Dendritic cell treated with granulocyte-macrophage colony-stimulating factor and Interleukin-4, amounts not matched to agents 40 ng/mL and 50 ng/mL, for 4 days (primary cell): ENCODE data around the gene SYPL1.

ENCODE experiments used
- H3K27ac Mint-ChIP-seq: one replicate; pipeline ENCODE4 v1.8.0; 2022; ENCODE audit warnings: mild to moderate bottlenecking, mixed read lengths
- H3K27me3 Mint-ChIP-seq: one replicate; pipeline ENCODE4 v1.8.0; 2022; ENCODE audit warnings: mild to moderate bottlenecking, mixed read lengths
- H3K36me3 Mint-ChIP-seq: one replicate; pipeline ENCODE4 v1.8.0; 2022; ENCODE audit warnings: low read depth, mixed read lengths
- H3K4me1 Mint-ChIP-seq: one replicate; pipeline ENCODE4 v1.8.0; 2022; ENCODE audit warnings: low read depth, mixed read lengths
- H3K4me3 Mint-ChIP-seq: one replicate; pipeline ENCODE4 v1.8.0; 2022; ENCODE audit warnings: mild to moderate bottlenecking, moderate library complexity, mixed read lengths
- H3K9me3 Mint-ChIP-seq: one replicate; pipeline ENCODE4 v1.8.0; 2022; ENCODE audit warnings: mixed read lengths
- intact Hi-C: fragments of 100-400 bp; cut with micrococcal nuclease; formaldehyde crosslinking; loops from one replicate; pipeline ENCODE4 v1.15.0; 2022

Gene SYPL1

GRCh38 chr7:106063024-106063423 is 49.1 kb downstream of the SYPL1 start:
- Mint-ChIP-seq H3K4me3 (no peak overlapping the region), H3K36me3 (no peaks in the 10 kb centered on the region), H3K9me3 (no peaks in the 10 kb centered on the region), H3K4me1 (peaks cover 45% of the 10 kb centered on the region), H3K27ac (no peak overlapping the region), H3K27me3 (peaks cover 15% of the 10 kb centered on the region)
- intact Hi-C loops = loop anchor here (10.0 kb wide), 1 partner anchor 52 kb away; the partner anchor contains the start of gene SYPL1

- H3K4me3 Mint-ChIP-seq = no peak overlapping the region
- H3K4me1 Mint-ChIP-seq = peaks cover 50% of the 10 kb centered on the region
- H3K36me3 Mint-ChIP-seq = no peaks in the 10 kb centered on the region
- H3K27ac Mint-ChIP-seq = no peak overlapping the region
- H3K9me3 Mint-ChIP-seq = no peaks in the 10 kb centered on the region
- peaks cover 18% of the 10 kb centered on the region for H3K27me3 Mint-ChIP-seq
- intact Hi-C loops = loop anchor here (10.0 kb wide), 1 partner anchor 52 kb away; the partner anchor contains the start of gene SYPL1
Observed at GRCh38 chr7:106062521-106062931, 49.6 kb downstream of the SYPL1 start.

GRCh38 chr7:106062006-106062405 is 50.1 kb downstream of the SYPL1 start:
- H3K27me3 Mint-ChIP-seq = peaks cover 21% of the 10 kb centered on the region
- no peaks in the 10 kb centered on the region for H3K36me3 Mint-ChIP-seq
- H3K9me3 Mint-ChIP-seq = no peaks in the 10 kb centered on the region
- H3K4me3 Mint-ChIP-seq = no peak overlapping the region
- intact Hi-C loops = loop anchor here (10.0 kb wide), 1 partner anchor 53 kb away; the partner anchor contains the start of gene SYPL1
- H3K4me1 Mint-ChIP-seq = peaks cover 50% of the 10 kb centered on the region
- no peak overlapping the region for H3K27ac Mint-ChIP-seq

GRCh38 chr7:106061301-106061979 is 50.7 kb downstream of the SYPL1 start:
- H3K4me3 Mint-ChIP-seq = no peak overlapping the region

GRCh38 chr7:106060394-106060920 is 51.7 kb downstream of the SYPL1 start:
- Mint-ChIP-seq H3K9me3 (no peaks in the 10 kb centered on the region), H3K27me3 (peaks cover 23% of the 10 kb centered on the region), H3K4me3 (no peak overlapping the region), H3K36me3 (no peaks in the 10 kb centered on the region), H3K4me1 (peaks cover 49% of the 10 kb centered on the region), H3K27ac (no peak overlapping the region)
- intact Hi-C loops = loop anchor here (10.0 kb wide), 1 partner anchor 54 kb away; the partner anchor contains the start of gene SYPL1

More at GRCh38 chr7:106061301-106061979, 50.7 kb downstream of the SYPL1 start:
- intact Hi-C loops = loop anchor here (10.0 kb wide), 1 partner anchor 53 kb away; the partner anchor contains the start of gene SYPL1
- peak overlapping the region; percentile 15 for H3K27ac Mint-ChIP-seq
- H3K9me3 Mint-ChIP-seq = no peaks in the 10 kb centered on the region
- peaks cover 21% of the 10 kb centered on the region for H3K27me3 Mint-ChIP-seq
- no peaks in the 10 kb centered on the region for H3K36me3 Mint-ChIP-seq
- peaks cover 50% of the 10 kb centered on the region for H3K4me1 Mint-ChIP-seq

GRCh38 chr7:106059556-106059955 is 52.6 kb downstream of the SYPL1 start:
- H3K36me3 Mint-ChIP-seq = no peaks in the 10 kb centered on the region
- H3K4me1 Mint-ChIP-seq = peaks cover 47% of the 10 kb centered on the region
- H3K27ac Mint-ChIP-seq = no peak overlapping the region
- intact Hi-C loops = no loop called here
- no peak overlapping the region for H3K4me3 Mint-ChIP-seq
- peaks cover 29% of the 10 kb centered on the region for H3K27me3 Mint-ChIP-seq
- no peaks in the 10 kb centered on the region for H3K9me3 Mint-ChIP-seq

GRCh38 chr7:106058928-106059324 is 53.2 kb downstream of the SYPL1 start:
- intact Hi-C loops = no loop called here
- Mint-ChIP-seq H3K4me1 (peaks cover 47% of the 10 kb centered on the region), H3K27ac (no peak overlapping the region), H3K27me3 (peaks cover 32% of the 10 kb centered on the region), H3K4me3 (no peak overlapping the region), H3K36me3 (no peaks in the 10 kb centered on the region), H3K9me3 (no peaks in the 10 kb centered on the region)

- H3K36me3 Mint-ChIP-seq = no peaks in the 10 kb centered on the region
- H3K27me3 Mint-ChIP-seq = peaks cover 39% of the 10 kb centered on the region
- H3K4me3 Mint-ChIP-seq = no peak overlapping the region
- H3K27ac Mint-ChIP-seq = no peak overlapping the region
- peaks cover 42% of the 10 kb centered on the region for H3K4me1 Mint-ChIP-seq
- intact Hi-C loops = loop anchor here (1.0 kb wide), 2 partner anchors 95 to 108 kb away; no protein-coding TSS in a partner anchor
- H3K9me3 Mint-ChIP-seq = no peaks in the 10 kb centered on the region
Observed at GRCh38 chr7:106057962-106058927, 53.9 kb downstream of the SYPL1 start.

- Mint-ChIP-seq H3K9me3 (no peaks in the 10 kb centered on the region), H3K27me3 (peaks cover 44% of the 10 kb centered on the region), H3K4me3 (peak overlapping the region; percentile 44), H3K4me1 (peaks cover 36% of the 10 kb centered on the region), H3K36me3 (no peaks in the 10 kb centered on the region), H3K27ac (no peak overlapping the region)
- intact Hi-C loops = loop anchor here (1.0 kb wide), 2 partner anchors 96 to 109 kb away; no protein-coding TSS in a partner anchor
Observed at GRCh38 chr7:106057204-106057961, 54.7 kb downstream of the SYPL1 start.

- intact Hi-C loops = loop anchor here (1.0 kb wide), 2 partner anchors 97 to 110 kb away; no protein-coding TSS in a partner anchor
- Mint-ChIP-seq H3K9me3 (no peaks in the 10 kb centered on the region), H3K36me3 (no peaks in the 10 kb centered on the region), H3K4me1 (peaks cover 31% of the 10 kb centered on the region), H3K27me3 (peaks cover 44% of the 10 kb centered on the region), H3K27ac (no peak overlapping the region), H3K4me3 (peak overlapping the region; percentile 44)
Observed at GRCh38 chr7:106056513-106057203, 55.5 kb downstream of the SYPL1 start.

- no peaks in the 10 kb centered on the region for H3K9me3 Mint-ChIP-seq
Observed at GRCh38 chr7:106054971-106055532, 57.1 kb downstream of the SYPL1 start.

GRCh38 chr7:106054156-106054910 is 57.8 kb downstream of the SYPL1 start:
- Mint-ChIP-seq H3K27ac (no peak overlapping the region), H3K4me3 (no peak overlapping the region), H3K4me1 (peaks cover 18% of the 10 kb centered on the region), H3K9me3 (no peaks in the 10 kb centered on the region), H3K27me3 (peaks cover 61% of the 10 kb centered on the region), H3K36me3 (no peaks in the 10 kb centered on the region)
- intact Hi-C loops = no loop called here

More at GRCh38 chr7:106054971-106055532, 57.1 kb downstream of the SYPL1 start:
- Mint-ChIP-seq H3K4me1 (peaks cover 25% of the 10 kb centered on the region), H3K36me3 (no peaks in the 10 kb centered on the region), H3K27ac (no peak overlapping the region), H3K4me3 (no peak overlapping the region), H3K27me3 (peaks cover 55% of the 10 kb centered on the region)
- intact Hi-C loops = no loop called here
